Tibial nerve (tissue), 4 donors: Measurements from ENCODE around the gene RFK.

Experiments used
- CTCF ChIP-seq, 5 experiments: fragments of 200-600 bp in 3 of 5; fragments of 450-650 bp in 2 of 5; sonication (generic) in 3 of 5; IDR thresholded peaks; one replicate each; pipeline ENCODE4 v1.5.1; 2016 to 2019; ENCODE audit warnings: antibody characterized with exemption in 5 of 5, mild to moderate bottlenecking in 3 of 5, moderate library complexity in 2 of 5
- EP300 ChIP-seq, 2 donors: sonication (generic); formaldehyde crosslinking; IDR thresholded peaks; one replicate each; pipeline ENCODE4 v1.6.1; 2017; ENCODE audit warnings: antibody characterized with exemption in 2 of 2, mild to moderate bottlenecking in 1 of 2
- POLR2A ChIP-seq, 2 donors: fragments of 450-650 bp; IDR thresholded peaks; one replicate each; pipeline ENCODE4 v1.6.1; 2017; ENCODE audit warnings: antibody characterized with exemption in 2 of 2, mild to moderate bottlenecking in 2 of 2, moderate library complexity in 2 of 2

GRCh38 chr9:76349865-76350264, 44.4 kb downstream of the RFK start:
- TF ChIP-seq CTCF (IDR thresholded peaks at IDR 0.05) (no peak), EP300 (IDR thresholded peaks at IDR 0.05) (no peak), POLR2A (IDR thresholded peaks at IDR 0.05) (no peak)
